Measurements from ENCODE around the gene ZNF525.
"Not testable (repeated sequence)": the region's sequence is repeated elsewhere in the genome, so short reads cannot be mapped to it uniquely, and the experiment has no call there.

The ZNF525 gene

GRCh38 chr19:53381376-53381775, 15.9 kb downstream of the ZNF525 start:
- TF ChIP-seq ZNF274 (IDR thresholded peaks at IDR 0.05; ENCODE audit: low read depth, low read length) = peak; percentile 25; the same call in 1 of the 2 replicates
- H3K4me3 ChIP-seq (ENCODE audit: low read length) = no peak overlapping the region

- no peak for TF ChIP-seq ZNF274 (IDR thresholded peaks at IDR 0.05; ENCODE audit: low read depth, low read length)
- no peak overlapping the region for H3K4me3 ChIP-seq (ENCODE audit: low read length)
These were observed 22.7 kb downstream of the ZNF525 start for GRCh38 chr19:53388168-53388567.

GRCh38 chr19:53388904-53389303, 23.4 kb downstream of the ZNF525 start:
- H3K4me3 ChIP-seq (ENCODE audit: low read length) = no peak overlapping the region
- TF ChIP-seq ZNF274 (IDR thresholded peaks at IDR 0.05; ENCODE audit: low read depth, low read length) = no peak

- no peak overlapping the region for H3K4me3 ChIP-seq (ENCODE audit: low read length)
- no peak for TF ChIP-seq ZNF274 (IDR thresholded peaks at IDR 0.05; ENCODE audit: low read depth, low read length)
These were observed 24.1 kb downstream of the ZNF525 start for GRCh38 chr19:53389571-53389970.

GRCh38 chr19:53389978-53390377, 24.5 kb downstream of the ZNF525 start:
- no peak for TF ChIP-seq ZNF274 (IDR thresholded peaks at IDR 0.05; ENCODE audit: low read depth, low read length)
- no peak overlapping the region for H3K4me3 ChIP-seq (ENCODE audit: low read length)

- H3K4me3 ChIP-seq (ENCODE audit: low read length) = peak overlapping the region; percentile 27; the same call in 1 of the 2 replicates
- no peak for TF ChIP-seq ZNF274 (IDR thresholded peaks at IDR 0.05; ENCODE audit: low read depth, low read length)
These were observed 29.0 kb downstream of the ZNF525 start for GRCh38 chr19:53394522-53394973.

GRCh38 chr19:53394974-53395839, 29.7 kb downstream of the ZNF525 start, which contains the start of gene ZNF765:
Gene ZNF765, plus strand, starts transcription at chr19:53395149. Its CDS starts 2,867 bp downstream, at chr19:53398016.
- H3K4me3 ChIP-seq (ENCODE audit: low read length) = peak within 1 kb of the TSS; percentile 67
- TF ChIP-seq ZNF274 (IDR thresholded peaks at IDR 0.05; ENCODE audit: low read depth, low read length) = no peak

GRCh38 chr19:53395840-53396524, 30.5 kb downstream of the ZNF525 start:
- H3K4me3 ChIP-seq (ENCODE audit: low read length) = peak overlapping the region; percentile 67

- no peak for TF ChIP-seq ZNF274 (IDR thresholded peaks at IDR 0.05; ENCODE audit: low read depth, low read length)
- H3K4me3 ChIP-seq (ENCODE audit: low read length) = no peak overlapping the region
These were observed 31.0 kb downstream of the ZNF525 start for GRCh38 chr19:53396525-53396868.

- not testable (repeated sequence) for H3K4me3 ChIP-seq (ENCODE audit: low read length)
These were observed 32.4 kb downstream of the ZNF525 start for GRCh38 chr19:53397918-53398317.

- no peak overlapping the region for H3K4me3 ChIP-seq (ENCODE audit: low read length)
- TF ChIP-seq ZNF274 (IDR thresholded peaks at IDR 0.05; ENCODE audit: low read depth, low read length) = peak; percentile 54; the same call in 1 of the 2 replicates
These were observed 44.1 kb downstream of the ZNF525 start for GRCh38 chr19:53409505-53410204.

GRCh38 chr19:53420520-53421315, 55.2 kb downstream of the ZNF525 start:
- H3K4me3 ChIP-seq (ENCODE audit: low read length) = not testable (repeated sequence)

GRCh38 chr19:53422551-53422950, 57.0 kb downstream of the ZNF525 start:
- H3K4me3 ChIP-seq (ENCODE audit: low read length) = no peak overlapping the region
- TF ChIP-seq ZNF274 (IDR thresholded peaks at IDR 0.05; ENCODE audit: low read depth, low read length) = no peak

GRCh38 chr19:53423074-53423473, 57.6 kb downstream of the ZNF525 start:
- not testable (repeated sequence) for H3K4me3 ChIP-seq (ENCODE audit: low read length)

GRCh38 chr19:53423680-53424079, 58.2 kb downstream of the ZNF525 start:
- not testable (repeated sequence) for H3K4me3 ChIP-seq (ENCODE audit: low read length)

All from GM08714 (cell line).